ENCODE results near the gene AACS.

DNA sequence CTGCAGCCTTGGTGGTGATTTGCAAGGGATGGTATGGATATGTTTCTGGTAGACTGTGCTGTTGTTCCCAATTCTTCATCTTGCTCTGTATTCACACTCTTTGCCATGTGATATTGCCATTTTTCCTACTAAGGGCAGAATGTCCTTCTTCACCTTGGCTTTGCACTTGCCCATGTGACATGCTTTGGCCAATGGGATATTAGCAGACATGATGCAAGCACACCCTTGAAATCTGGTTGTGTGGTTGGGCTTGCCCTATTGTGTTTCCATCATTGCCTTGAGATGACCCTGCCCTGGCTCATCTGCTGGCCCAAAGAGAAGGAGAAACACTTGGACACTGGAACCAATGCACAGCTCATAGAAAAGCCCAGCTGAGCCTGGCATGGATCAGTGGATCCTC is 110.3 kb downstream of the AACS start:
- TF ChIP-seq MAFK (IDR thresholded peaks at IDR 0.05; ENCODE audit: low read depth, low read length) = no peak
- no peak for TF ChIP-seq EZH2 (IDR thresholded peaks at IDR 0.05; ENCODE audit: low read depth, low read length, severe bottlenecking)
- TF ChIP-seq ZNF274 (IDR thresholded peaks at IDR 0.05; ENCODE audit: borderline replicate concordance, extremely low read depth, low read length) = no peak
- TF ChIP-seq EGR1 (IDR thresholded peaks at IDR 0.05; ENCODE audit: borderline replicate concordance, low read depth, low read length) = no peak

Measured in H1 (cell line).